Erythroblast (primary cell): ENCODE measurements around the gene CFAP45.

ENCODE experiments used
- GATA1 ChIP-seq: IDR thresholded peaks from 2 replicates; pipeline ENCODE4 v1.6.1; 2011; ENCODE audit warnings: low read depth, mild to moderate bottlenecking, control low read depth, low read length, moderate library complexity
- POLR2A ChIP-seq: IDR thresholded peaks from 2 replicates; pipeline ENCODE4 v1.6.1; 2011; ENCODE audit warnings: mild to moderate bottlenecking, low read length

GRCh38 chr1:159827549-159827948, 72.4 kb downstream of the CFAP45 start:
- TF ChIP-seq POLR2A, result no peak
- TF ChIP-seq GATA1, result no peak
